GM21528 (cell line): ENCODE data around the gene CCR6.
"Not testable (repeated sequence)": the region's sequence is repeated elsewhere in the genome, so short reads cannot be mapped to it uniquely, and the experiment has no call there.

Experiments used
- ATAC-seq: cut with Tn5 transposase; IDR thresholded peaks from one replicate; pipeline ENCODE4 v1.9.1; 2021; ENCODE audit warnings: mild to moderate bottlenecking, moderate library complexity; ENCODE audit not compliant: unreplicated experiment, low FRiP score

CCR6 gene

DNA sequence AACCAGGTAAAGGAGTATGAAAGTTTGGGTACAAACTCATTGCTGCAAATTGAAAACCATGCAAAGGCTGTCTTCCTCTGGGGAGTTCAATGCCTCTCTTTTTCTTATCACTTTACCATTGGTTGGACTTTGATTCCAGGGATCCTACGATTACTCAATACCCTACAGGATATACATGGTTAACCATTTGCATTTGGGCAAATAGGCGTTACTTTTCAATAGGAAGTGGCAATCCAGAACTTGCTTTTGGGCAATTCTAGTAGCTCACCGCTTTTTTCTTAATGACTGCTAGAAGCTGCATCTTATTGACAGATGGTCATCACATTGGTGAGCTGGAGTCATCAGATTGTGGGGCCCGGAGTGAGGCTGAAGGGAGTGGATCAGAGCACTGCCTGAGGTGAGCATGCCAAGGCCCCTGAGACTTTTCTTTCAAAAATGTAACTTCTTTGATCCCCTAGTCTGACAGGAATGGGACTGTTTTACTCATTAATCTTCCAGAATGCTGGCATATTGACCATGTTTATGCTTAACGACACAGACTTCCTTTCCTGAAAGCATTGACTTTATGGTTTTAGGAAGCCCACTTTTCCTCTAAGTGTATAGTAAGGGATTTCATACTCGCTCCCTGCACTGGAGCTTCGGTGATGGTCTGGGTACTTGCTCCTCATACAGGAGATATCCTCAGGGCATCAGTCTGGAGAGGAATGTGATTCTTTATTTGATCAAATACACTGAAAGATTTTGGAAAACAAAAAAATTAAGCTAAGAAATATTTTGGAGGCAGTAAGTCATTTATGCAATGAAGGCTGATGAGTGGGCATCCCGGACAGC, at the start of gene CCR6:
CCR6 (plus strand) TSS at position 270 of the 831 bp plus-strand sequence. CDS start 13,039 bp downstream, outside the sequence.
- ATAC-seq: no peak

DNA sequence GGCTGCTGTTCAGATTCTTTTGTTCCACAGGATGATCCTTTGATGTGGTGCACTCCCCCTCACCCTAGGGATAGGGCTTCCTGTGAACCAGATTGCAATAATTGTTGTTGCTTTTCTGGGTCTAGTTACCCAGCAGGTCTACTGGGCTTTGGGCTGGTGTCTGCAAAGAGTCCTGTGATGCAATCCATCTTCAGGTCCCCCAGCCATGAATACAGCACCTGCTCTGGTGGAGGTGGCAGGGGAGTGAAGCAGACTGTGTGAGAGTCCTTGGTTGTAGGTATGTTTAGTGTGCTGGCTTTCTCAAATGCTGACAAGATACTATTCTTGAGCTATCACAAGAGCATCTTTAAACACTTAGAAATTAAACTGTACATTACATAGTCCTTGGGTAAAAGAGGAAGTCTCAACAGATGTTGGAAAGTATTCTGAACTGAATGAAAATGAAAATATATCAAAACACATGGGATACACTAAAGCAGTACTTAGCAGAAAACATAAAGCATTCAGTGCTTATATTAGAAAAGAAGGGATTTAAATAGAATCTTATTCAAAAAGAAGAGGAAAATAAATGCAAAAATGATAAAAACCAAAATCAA, 49.1 kb upstream of the CCR6 start:
- no peak for ATAC-seq

DNA sequence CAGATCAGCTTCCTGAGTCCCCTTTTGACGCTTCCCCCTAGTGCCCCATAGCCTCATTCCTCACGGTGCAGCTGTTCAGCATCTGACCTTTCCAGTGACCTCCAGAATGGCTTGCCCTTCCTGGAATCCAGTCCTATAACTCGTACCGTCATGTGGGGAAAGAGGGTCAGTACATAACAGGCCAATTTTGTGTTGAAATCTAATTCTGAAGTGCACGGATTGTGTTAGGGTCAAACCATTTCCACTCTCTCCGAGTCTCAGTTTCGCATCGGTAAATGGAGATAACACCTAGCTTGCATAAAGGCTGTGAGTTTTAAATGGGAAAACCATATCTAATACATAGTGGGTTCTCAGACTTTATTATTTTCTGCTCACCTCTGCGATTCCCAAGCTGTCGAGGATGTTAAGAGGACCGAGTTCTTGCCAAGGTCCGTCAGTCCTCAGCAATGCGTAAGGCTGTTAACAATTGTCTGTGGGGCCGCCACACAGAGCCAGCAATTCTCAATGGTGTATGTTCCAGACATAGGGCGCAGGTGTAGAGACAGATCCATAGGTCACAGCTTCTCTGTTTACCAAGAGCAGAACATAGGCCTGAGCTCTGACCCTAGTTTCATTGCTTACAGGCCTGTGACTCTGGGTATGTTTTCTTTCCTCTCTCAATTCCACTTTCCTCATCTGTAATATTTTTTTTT, 45.5 kb upstream of the CCR6 start:
- ATAC-seq: no peak

DNA sequence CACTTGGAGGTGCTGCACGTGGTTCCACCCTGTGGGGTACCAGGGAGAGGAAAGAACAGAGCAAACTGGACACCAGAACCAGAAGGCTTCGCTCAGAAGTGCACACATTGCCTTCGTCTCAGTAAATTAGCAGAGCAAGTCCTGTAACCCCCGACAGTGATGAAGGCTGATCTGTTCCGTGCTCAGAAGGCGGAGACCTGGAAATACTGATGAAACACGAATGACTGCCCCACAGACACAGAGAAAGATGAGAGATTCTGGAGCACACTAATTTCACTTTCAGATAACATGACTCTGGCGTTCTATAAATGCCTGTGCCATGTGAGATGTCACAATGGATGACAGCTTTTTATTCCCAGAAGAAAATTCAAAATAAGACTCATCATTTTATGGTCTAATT, 44.2 kb upstream of the CCR6 start:
- ATAC-seq: no peak

DNA sequence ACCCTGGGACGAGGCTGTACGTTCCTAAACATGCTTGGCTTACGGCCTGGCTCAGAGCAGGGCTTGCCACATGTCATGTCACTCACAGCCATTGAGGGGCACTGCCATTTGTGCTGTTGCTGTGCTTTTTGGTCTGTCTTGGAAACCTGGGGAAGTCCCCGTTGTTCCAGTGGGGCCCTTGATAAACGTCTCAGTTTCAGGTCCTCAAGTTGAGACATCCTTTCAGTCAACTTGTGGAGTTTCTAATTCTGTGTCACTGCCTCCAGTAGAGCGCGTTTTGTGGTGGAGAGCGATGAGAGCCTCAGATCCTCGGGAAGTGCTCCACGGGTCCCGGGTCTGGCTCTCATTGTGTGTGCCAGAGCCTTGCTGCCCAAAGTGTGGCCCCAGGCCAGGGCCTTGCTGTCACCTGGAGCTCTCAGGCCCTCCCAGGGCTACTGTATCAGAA, 43.0 kb upstream of the CCR6 start:
- ATAC-seq: peak; percentile 100

DNA sequence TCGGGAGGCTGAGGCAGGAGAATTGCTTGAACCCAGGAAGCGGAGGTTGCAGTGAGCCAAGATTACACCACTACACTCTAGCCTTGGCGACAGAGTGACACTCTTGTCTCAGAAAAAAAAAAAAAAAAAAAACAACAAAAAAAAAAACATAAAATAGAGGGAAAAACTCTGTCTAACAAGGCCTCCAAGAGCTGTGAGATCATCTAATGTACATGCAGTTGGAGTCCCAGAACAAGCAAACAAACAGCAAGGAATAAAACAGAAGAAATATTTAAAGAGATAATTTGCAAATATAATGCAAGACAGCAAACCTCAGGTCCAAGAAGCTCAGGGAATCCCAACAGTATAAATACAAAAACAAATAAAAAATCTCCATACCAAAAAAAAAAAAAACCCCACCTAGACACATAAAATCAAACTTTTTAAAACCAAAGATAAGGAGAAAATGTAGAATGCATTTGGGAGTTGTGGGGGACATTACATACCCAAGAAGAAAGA, 35.0 kb upstream of the CCR6 start:
- no peak for ATAC-seq

DNA sequence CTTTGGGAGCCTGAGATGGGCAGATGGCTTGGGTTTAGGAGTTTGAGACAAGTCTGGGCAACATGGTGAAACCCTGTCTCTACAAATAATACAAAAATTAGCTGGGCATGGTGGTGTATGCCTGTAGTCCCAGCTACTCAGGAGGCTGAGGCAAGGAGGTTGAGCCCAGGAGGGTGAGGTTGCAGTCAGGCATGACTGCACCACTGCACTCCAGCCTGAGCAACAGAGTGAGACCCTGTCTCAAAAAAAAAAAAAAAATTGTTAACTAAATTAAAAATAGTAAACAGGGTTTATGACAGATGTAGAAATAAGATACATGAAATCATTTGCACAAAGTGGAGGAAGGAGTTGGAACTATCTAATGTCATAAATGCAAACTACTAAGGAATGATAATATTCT, 34.2 kb upstream of the CCR6 start:
- not testable (repeated sequence) for ATAC-seq

DNA sequence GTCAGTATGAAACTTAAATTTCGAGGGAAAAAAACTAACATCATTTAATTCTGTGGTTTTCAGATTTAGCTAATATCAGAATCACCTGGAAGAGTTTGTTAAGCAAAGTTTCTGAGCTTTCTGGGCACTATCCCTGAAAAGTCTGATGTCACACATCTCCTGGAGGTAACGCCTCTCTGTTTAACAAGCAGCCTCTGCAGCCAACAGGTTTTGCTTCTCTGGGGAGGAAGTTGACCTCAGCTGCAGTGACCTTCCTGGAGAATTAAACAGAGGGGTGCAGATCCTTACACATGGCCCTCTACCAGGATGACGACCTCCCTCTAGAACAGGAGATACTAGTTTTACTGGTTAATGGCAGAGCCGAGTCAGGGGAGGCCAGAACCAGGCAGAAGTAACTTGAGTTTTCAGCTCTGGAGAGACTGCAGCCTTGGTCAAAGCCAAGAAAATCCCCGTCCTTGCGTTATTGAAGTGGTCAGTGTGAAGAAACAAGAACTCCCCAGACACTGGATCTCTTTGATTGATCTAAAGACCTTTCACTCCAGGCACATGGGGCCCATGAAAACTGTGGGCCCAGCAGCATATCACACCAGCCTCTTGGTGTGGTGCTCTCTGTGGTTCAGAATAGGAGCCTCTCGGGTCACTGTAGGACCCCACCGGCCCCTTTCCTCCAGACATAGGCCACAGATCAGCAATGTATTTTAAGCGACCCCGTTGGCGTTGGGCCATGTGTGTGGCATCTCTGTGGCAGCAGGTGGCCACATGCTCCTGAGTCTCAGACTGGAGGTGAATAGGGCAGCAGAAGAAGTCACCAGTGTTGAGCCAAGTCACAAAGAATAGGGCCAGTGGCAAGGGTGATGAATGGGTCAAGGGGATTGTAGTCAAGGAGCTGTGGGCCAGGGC, 33.4 kb upstream of the CCR6 start:
- ATAC-seq: no peak

DNA sequence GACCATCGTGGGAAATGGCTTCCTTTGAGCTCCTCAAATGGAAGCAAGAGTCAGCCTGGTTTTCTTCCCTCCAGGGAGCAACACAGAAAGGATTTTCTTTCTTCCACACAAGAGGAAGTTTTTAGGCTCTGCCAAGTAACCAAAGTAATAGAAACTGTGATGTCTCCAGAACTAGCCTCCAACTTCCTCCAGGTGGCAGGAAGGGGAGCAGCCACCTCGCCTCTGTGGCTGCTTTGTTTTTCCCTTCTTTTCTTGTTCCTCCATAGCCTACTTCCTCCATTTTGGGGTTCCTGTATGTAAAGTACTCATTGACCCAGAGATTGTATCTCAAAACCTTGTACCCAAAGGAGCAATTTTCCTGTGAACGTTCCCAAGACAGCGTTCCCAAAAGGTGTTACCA, 32.7 kb upstream of the CCR6 start:
- ATAC-seq: no peak

DNA sequence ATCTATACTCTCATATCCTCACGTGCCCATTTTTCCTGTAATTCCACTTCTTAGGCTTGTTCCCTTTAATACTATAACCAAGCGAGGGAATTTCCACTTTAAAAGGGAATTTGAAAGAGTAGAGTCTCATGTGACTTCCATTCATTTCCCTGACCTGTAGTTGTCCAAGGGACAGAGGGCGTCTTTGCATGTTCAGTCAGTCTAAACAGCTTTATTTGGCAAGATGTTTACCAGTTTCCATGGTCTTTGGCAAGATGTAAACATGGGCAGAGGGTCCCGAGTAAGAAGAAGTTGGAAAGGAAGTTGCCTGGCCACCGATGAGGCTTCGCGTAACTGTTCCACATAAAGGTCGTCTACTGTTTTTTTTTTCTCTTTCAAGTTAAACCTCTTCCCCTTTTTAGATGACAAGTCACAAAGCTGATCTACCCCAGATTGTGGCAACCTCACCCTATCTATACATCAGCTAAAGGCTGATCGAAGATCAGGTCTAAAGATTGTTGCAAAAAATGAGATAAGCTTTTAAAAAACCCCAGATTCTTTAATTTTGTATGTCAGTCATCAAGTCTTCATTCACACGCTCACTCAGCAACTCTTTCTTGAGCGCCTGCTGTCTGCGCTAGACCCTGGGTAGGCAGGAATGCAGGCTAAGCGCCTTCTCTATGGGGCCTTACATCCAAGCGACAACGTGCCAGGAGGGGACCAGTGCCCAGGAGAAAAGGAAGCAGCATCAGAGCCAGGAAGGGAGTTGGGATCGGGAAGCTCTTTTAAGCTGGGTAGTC, 31.7 kb upstream of the CCR6 start:
- no peak for ATAC-seq

DNA sequence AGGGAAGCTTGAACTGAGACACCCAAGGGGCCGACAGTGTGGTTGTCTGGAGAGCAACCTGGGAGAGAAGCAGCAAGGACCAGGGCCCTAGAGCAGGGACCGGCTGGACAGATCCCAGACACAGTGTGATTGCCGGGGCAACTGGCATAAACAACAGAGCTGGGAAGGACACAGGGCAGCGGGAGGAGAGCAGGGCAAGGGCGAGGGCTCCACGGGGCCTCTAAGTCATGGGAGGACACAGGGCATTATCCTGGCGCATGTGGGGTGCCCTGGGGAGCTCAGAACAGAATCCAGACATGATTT, 31.1 kb upstream of the CCR6 start:
- no peak for ATAC-seq

DNA sequence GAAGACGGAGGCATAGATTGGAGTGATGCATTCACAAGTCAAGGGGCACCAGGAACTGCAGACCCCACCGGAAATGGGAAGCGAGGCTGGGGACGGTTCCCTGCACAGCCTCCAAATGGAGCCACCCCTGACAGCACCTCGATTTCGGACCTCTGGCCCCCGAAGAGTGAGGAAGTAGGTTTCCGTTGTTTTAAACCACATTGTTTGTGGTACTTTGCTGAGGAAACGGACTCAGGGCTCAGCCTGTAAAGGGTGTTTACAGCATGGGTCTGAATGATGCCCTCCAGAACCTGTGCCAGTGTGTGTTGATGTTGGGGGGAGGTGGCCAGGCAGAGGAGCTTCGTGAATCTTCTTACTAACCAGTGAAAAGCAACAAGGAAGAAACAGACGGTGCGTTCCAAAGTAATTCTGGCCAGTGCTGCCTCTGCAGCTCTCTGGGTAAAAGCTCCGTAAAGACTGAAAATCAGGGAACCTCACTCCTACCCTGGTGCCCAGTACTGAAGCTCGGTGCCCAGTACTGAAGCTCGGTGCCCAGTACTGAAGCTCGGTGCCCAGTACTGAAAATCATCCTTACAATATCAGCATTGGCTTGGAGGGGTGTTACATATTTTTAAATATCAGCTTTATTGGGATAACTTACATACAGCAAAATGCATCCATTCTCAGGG, 30.1 kb upstream of the CCR6 start:
- no peak for ATAC-seq

DNA sequence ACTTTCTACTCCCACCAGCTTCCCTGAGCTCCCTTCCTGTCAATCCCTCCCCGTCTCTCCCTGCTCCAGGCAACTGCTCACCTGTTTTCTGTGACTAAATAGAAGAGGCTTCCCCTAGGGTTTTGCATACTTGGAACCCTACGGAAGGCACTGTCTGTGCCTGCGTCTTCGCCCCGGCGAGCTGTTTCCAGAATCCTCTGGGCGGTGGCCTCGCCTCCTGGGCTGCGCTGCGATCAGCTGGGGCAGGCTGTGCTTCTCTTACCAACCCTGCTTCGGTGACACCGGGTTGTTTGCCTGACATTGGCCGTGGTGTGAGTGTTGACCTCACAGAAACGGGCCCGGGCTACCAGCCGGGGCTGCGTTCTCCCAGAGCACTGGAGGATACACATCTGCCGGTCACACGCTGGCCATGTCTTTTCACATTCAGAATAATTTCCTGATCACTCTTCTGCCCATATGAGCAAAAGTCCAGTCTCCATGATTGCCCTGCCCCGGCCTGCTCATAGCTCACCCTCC, 29.4 kb upstream of the CCR6 start:
- ATAC-seq: no peak

DNA sequence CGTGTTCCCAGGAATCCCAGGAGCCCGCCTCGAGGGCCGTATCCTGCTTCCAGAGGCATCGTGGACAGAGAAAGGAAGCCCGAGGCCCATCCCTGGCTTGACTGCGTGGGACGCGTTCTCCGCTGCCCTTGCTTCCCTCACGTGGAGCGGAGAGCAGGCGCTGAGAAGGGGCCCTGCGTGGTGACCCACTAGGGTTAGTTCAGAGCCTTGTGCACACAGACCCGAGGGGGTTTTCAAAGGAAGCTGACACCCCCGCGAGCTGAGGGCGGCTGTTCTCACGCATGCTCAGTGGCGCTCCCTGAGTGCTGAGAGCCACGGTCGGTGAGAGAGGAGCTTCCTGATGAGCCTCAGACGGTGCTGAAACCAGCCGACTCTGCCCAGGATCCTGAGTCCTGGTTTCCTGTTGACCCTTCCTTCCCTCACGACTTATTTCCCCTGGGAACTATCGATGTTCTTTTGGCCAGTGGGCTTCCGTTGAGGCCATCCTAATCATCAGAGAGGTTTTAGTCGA, 28.9 kb upstream of the CCR6 start:
- peak; percentile 45 for ATAC-seq

DNA sequence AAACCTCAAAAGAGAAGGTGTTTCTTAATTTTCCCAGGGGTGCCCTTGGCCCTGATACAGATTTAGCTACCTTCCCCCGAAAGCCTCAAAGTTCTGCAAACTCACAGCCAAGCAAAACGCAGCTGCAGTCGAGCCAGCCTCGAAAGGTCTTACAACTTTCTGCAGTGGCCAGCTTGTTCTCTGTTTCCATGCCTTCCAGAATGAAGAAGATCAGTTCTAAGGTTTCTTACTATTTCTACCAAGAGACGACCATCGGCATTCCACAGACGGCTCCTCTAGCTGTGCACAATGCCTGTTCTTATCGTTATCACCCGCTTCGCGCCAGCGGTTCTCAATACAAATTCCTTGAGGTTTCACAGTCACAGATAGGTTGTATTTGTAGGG, 28.5 kb upstream of the CCR6 start:
- ATAC-seq: peak; percentile 29

DNA sequence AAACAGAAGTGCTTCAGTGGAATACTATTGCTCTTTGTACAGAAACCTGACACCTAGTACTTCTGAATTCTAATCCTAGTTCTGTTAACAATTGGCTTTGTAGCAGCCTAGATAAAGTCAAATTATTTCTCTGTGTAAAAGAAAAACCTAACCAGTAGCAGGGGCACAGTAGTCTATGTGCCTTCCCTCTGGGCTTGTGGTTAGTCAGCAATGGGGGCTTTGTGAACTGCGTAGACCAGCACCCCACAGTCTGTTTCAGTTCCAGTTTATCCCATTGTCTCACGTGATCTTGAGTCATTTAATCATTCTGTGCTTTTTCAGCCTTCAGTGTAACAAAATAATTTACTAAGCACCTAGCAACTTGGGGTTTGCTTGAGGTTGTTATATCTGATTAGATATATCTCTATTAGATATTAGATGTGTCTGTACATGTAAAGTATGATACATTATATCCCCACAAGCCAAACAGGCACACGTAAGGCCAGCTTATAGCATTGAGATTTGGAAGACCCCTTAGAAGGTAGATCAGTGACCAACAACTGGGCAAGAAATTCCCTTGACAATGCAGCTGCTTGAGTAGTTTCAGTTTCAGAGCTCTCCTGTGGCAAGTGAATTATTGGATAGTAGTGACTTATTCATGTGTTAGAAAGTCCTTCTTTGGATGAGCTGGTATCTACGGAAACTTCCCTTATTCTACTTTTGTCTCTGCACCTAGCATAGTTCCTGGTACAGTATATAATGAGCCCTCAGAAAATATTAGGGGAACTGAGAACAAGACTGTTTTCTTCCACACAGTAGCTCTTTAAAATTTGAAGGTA, 27.9 kb upstream of the CCR6 start:
- ATAC-seq: peak; percentile 56

DNA sequence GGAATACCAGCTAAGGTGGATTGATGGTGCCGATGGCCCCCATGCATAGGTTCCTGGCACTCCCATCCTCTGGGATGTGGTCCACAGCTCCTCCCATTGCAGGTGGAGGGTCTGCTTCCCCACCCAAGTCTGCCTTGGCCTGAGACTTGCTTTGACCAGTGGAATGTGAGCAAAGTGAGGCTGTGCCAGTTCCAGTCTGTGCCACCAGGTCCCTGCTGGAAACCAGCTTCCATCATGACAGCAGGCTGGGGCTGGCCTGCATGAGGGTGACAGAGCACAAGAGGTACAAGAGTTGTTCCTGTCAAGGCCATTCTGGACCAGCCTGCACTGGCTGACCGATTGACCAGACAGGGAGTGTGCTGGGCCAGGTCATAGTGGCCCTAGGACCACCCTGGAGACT, 27.0 kb upstream of the CCR6 start:
- no peak for ATAC-seq

DNA sequence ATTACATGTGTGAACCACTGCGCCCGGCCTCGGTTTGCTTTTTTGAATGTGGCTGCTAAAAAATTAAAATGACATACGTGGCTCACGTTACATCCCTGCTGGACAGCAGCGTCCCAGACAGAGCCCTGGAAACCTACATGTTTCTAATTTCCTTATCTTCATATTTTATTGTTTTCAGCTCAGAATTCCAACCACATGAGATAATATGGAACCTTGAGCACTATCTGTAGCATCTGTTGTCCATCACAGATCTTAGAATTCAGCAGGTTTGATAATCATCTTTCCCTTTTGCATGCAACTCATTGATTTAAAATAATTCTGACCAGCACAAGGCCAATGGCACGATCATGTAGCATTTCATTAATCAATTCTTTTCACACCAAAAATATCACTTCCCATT, 25.9 kb upstream of the CCR6 start:
- no peak for ATAC-seq
